Chondrocyte (in vitro differentiated cells): ENCODE data around the gene CDC42EP1. TPM values are rescaled to one million over a fixed set of nuclear protein-coding genes. Genes with fewer than 3 reads are reported as not detected.

ENCODE experiments used
- DNase-seq: peaks from one replicate; pipeline ENCODE4 v3.0.0; 2021; ENCODE audit warnings: mixed read lengths, low spot score
- H3K27ac Mint-ChIP-seq: one replicate; pipeline ENCODE4 v1.8.0; 2021; ENCODE audit warnings: mild to moderate bottlenecking, moderate library complexity, mixed read lengths; ENCODE audit not compliant: unreplicated experiment
- H3K27me3 Mint-ChIP-seq: 2 replicates; pipeline ENCODE4 v1.8.0; 2021; ENCODE audit warnings: low read depth, mixed read lengths
- H3K36me3 Mint-ChIP-seq: 2 replicates; pipeline ENCODE4 v1.8.0; 2021; ENCODE audit warnings: low read depth, mixed read lengths
- H3K4me1 Mint-ChIP-seq: 2 replicates; pipeline ENCODE4 v1.8.0; 2021; ENCODE audit warnings: low read depth, mild to moderate bottlenecking, mixed read lengths
- H3K4me3 Mint-ChIP-seq: one replicate; pipeline ENCODE4 v1.8.0; 2021; ENCODE audit warnings: mild to moderate bottlenecking, moderate library complexity, mixed read lengths; ENCODE audit not compliant: unreplicated experiment
- H3K9me3 Mint-ChIP-seq: 2 replicates; pipeline ENCODE4 v1.8.0; 2021; ENCODE audit warnings: low read depth, mixed read lengths
- total RNA-seq: library from RNA; stranded (reverse); gene quantifications from 3 replicates; pipeline ENCODE4 v1.2.1, GENCODE V29; 2021
- TF ChIP-seq, protein P1 (sequence below): fragments of 200-600 bp; sonication (generic); IDR thresholded peaks from 2 replicates; pipeline ENCODE4 v1.5.0; 2021; ENCODE audit warnings: antibody characterized with exemption, mild to moderate bottlenecking, moderate library complexity

The CDC42EP1 gene
- total RNA-seq, 1 donor from 2014 or later = 155 TPM

- Mint-ChIP-seq H3K4me3 (no peak overlapping the region), H3K4me1 (peaks cover 13% of the 10 kb centered on the region), H3K27ac (no peak overlapping the region), H3K27me3 (no peaks in the 10 kb centered on the region), H3K36me3 (peaks cover under 1% of the 10 kb centered on the region), H3K9me3 (no peaks in the 10 kb centered on the region)
- no peak for DNase-seq
- TF ChIP-seq, protein P1, sequence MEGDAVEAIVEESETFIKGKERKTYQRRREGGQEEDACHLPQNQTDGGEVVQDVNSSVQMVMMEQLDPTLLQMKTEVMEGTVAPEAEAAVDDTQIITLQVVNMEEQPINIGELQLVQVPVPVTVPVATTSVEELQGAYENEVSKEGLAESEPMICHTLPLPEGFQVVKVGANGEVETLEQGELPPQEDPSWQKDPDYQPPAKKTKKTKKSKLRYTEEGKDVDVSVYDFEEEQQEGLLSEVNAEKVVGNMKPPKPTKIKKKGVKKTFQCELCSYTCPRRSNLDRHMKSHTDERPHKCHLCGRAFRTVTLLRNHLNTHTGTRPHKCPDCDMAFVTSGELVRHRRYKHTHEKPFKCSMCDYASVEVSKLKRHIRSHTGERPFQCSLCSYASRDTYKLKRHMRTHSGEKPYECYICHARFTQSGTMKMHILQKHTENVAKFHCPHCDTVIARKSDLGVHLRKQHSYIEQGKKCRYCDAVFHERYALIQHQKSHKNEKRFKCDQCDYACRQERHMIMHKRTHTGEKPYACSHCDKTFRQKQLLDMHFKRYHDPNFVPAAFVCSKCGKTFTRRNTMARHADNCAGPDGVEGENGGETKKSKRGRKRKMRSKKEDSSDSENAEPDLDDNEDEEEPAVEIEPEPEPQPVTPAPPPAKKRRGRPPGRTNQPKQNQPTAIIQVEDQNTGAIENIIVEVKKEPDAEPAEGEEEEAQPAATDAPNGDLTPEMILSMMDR = no peak
Observed at GRCh38 chr22:37575490-37576003, 15.3 kb downstream of the CDC42EP1 start.

DNA sequence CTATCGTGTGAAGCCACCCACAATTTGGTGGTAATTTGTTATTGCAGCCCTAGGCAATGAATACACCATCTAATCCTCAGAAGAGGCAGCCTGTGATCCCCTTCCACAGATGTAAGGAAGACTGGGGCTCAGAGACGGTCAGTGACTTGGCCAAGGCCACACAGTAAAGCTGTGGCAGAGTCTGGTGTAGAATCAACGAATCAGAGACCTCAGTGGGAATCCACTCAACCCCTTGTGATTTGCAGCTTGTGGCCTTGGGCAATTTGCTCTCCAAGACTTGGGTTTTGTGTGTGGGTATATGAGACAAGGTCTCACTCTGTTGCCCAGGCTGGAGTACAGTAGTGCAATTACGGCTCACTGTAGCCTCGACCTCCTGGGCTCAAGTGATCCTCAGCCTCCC lies 17.7 kb downstream of the CDC42EP1 start:
- H3K4me1 Mint-ChIP-seq = peaks cover 5% of the 10 kb centered on the region
- H3K27ac Mint-ChIP-seq = no peak overlapping the region
- no peaks in the 10 kb centered on the region for H3K9me3 Mint-ChIP-seq
- TF ChIP-seq, protein P1 = no peak
- no peaks in the 10 kb centered on the region for H3K36me3 Mint-ChIP-seq
- DNase-seq = no peak
- no peak overlapping the region for H3K4me3 Mint-ChIP-seq
- peaks cover 3% of the 10 kb centered on the region for H3K27me3 Mint-ChIP-seq

DNA sequence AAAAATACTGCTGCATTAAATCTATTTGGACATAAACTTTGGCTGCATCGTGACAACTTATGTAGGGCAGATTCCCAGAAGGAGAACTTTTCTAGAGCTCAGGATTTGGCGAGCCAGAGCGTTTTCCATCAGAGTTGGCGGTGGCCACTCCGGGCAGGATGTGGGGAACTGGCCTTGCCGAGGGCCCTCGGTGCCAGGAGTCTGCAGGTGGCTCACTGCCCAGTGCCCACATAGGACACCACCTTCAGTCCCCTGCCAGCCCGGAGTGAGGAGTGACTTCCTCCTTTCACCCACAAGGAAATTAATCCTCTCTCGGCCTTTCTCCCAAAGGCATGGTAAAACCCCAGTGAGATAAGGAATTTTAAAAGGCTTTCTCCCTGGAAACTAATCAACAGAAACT lies 21.2 kb downstream of the CDC42EP1 start:
- no peak for DNase-seq
- no peaks in the 10 kb centered on the region for H3K4me1 Mint-ChIP-seq
- H3K9me3 Mint-ChIP-seq = no peaks in the 10 kb centered on the region
- H3K27me3 Mint-ChIP-seq = peaks cover 3% of the 10 kb centered on the region
- no peaks in the 10 kb centered on the region for H3K36me3 Mint-ChIP-seq
- H3K27ac Mint-ChIP-seq = no peak overlapping the region
- TF ChIP-seq, protein P1 = no peak
- no peak overlapping the region for H3K4me3 Mint-ChIP-seq

- Mint-ChIP-seq H3K4me3 (no peak overlapping the region), H3K9me3 (no peaks in the 10 kb centered on the region), H3K4me1 (no peaks in the 10 kb centered on the region), H3K36me3 (no peaks in the 10 kb centered on the region), H3K27me3 (peaks cover 3% of the 10 kb centered on the region), H3K27ac (no peak overlapping the region)
- TF ChIP-seq, protein P1 = no peak
- no peak for DNase-seq
Observed at GRCh38 chr22:37582526-37582925, 22.2 kb downstream of the CDC42EP1 start.

GRCh38 chr22:37588546-37589215 lies 28.4 kb downstream of the CDC42EP1 start:
- H3K27ac Mint-ChIP-seq = no peak overlapping the region
- H3K9me3 Mint-ChIP-seq = no peaks in the 10 kb centered on the region
- H3K4me3 Mint-ChIP-seq = no peak overlapping the region
- peaks cover 8% of the 10 kb centered on the region for H3K4me1 Mint-ChIP-seq
- H3K36me3 Mint-ChIP-seq = no peaks in the 10 kb centered on the region
- H3K27me3 Mint-ChIP-seq = no peaks in the 10 kb centered on the region
- DNase-seq = no peak
- TF ChIP-seq, protein P1 = no peak
